Type B pancreatic cell (in vitro differentiated cells): Measurements from ENCODE around the gene HOXA13. TPM values are rescaled to one million over a fixed set of nuclear protein-coding genes. Genes with fewer than 3 reads are reported as not detected.

Experiments used
- DNase-seq: peaks from one replicate; pipeline ENCODE4 v3.0.0; 2021; ENCODE audit warnings: mixed read lengths; ENCODE audit not compliant: unreplicated experiment; ENCODE audit errors: extremely low spot score
- H3K27ac Mint-ChIP-seq: 2 replicates; pipeline ENCODE4 v1.8.0; 2021; ENCODE audit warnings: mild to moderate bottlenecking, mixed read lengths
- H3K27me3 Mint-ChIP-seq: 2 replicates; pipeline ENCODE4 v1.8.0; 2021; ENCODE audit warnings: mixed read lengths
- H3K36me3 Mint-ChIP-seq: 2 replicates; pipeline ENCODE4 v1.8.0; 2021; ENCODE audit warnings: mixed read lengths
- H3K4me1 Mint-ChIP-seq: one replicate; pipeline ENCODE4 v1.8.0; 2021; ENCODE audit warnings: mixed read lengths; ENCODE audit not compliant: unreplicated experiment
- H3K4me3 Mint-ChIP-seq: 2 replicates; pipeline ENCODE4 v1.8.0; 2021; ENCODE audit warnings: mild to moderate bottlenecking, mixed read lengths
- H3K9me3 Mint-ChIP-seq: 2 replicates; pipeline ENCODE4 v1.8.0; 2021; ENCODE audit warnings: mixed read lengths
- total RNA-seq: library from RNA; stranded (reverse); gene quantifications from 2 replicates; pipeline ENCODE4 v1.2.1, GENCODE V29; 2021; ENCODE audit warnings: low replicate concordance
- TF ChIP-seq, protein P1 (sequence below): fragments of 200-600 bp; sonication (generic); conservative IDR thresholded peaks from 2 replicates; pipeline ENCODE4 v1.5.0; 2021; ENCODE audit warnings: antibody characterized with exemption, mild to moderate bottlenecking

The HOXA13 gene
- total RNA-seq, 1 donor from 2014 or later, result 0.75 TPM

DNA sequence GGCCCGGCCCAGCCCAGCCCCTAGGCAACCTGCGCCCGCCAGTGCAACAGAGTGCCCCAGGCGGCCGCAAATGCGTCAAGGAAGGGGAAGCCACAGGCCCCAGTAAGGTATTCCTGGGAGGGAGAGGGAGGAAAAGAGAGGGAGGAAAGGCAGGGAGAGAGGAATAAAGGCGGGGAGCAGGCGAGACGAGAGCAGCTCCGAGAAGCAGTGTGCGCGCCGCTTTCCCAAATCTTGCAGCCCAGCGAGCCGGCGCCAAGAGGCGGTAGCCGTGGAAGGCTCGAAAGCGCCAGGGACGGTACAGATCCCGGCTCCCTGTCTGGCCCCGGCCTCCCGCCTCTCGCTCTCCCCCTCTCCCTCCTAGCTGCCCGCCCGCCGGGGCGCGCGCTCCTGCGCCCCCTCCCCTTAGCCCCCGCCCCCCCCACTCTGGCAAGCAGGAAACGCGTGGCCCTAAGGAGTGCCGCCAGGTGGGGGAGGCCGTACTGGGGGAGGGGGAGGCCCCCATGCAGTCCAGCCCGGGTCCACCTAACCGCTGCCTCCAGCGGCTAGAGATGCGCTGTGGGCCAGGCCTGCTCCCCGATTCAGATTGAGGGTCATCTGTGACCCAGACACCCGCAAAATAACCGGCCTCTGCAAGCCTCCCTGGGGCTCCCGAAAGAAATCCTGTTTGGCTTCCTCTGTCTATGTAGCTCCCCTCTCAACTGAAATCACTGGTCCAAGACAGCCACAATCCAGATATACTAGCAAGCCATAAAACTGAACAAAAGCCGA lies 30.0 kb downstream of the HOXA13 start:
- Mint-ChIP-seq H3K36me3 (no peaks in the 10 kb centered on the region), H3K4me3 (peak overlapping the region; percentile 77), H3K9me3 (no peaks in the 10 kb centered on the region), H3K27ac (no peak overlapping the region), H3K4me1 (peaks cover 19% of the 10 kb centered on the region), H3K27me3 (peaks cover 81% of the 10 kb centered on the region)
- TF ChIP-seq, protein P1, sequence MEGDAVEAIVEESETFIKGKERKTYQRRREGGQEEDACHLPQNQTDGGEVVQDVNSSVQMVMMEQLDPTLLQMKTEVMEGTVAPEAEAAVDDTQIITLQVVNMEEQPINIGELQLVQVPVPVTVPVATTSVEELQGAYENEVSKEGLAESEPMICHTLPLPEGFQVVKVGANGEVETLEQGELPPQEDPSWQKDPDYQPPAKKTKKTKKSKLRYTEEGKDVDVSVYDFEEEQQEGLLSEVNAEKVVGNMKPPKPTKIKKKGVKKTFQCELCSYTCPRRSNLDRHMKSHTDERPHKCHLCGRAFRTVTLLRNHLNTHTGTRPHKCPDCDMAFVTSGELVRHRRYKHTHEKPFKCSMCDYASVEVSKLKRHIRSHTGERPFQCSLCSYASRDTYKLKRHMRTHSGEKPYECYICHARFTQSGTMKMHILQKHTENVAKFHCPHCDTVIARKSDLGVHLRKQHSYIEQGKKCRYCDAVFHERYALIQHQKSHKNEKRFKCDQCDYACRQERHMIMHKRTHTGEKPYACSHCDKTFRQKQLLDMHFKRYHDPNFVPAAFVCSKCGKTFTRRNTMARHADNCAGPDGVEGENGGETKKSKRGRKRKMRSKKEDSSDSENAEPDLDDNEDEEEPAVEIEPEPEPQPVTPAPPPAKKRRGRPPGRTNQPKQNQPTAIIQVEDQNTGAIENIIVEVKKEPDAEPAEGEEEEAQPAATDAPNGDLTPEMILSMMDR, result no peak
- DNase-seq, result no peak

DNA sequence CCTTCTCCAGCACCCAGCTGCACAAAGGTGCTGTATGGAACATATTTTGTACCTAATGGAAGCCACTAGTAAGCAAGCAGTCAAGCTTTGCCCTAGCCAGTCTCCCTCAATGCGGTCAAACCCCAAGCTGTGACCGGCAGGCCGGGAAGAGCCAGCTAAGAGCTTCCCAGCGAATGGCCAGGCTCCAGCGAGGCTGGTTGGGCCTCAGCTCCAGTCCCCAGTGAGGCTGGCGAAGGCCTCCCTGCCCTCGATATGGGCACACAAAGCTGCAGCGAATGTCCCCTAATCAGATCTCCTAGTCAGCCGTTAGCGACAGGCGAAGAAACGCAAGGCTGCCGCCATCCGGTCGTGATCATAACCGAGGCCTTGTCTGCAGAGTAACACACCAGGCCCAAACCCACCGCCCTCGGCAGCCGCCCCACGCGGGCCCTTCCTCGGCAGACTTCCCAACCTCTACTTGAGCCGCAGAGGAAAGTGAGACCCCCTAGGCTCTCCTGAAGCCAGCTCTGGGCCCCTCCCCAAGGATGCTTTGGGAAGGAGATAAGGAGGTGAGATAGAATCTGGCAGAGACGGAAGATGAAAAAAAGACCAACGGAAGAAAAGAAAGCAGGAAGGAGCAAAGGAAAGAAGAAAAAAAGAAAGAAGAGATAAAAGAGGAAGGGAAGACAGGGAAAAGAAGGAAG lies 31.5 kb downstream of the HOXA13 start:
- no peaks in the 10 kb centered on the region for H3K9me3 Mint-ChIP-seq
- TF ChIP-seq, protein P1, result no peak
- H3K4me3 Mint-ChIP-seq, result peak overlapping the region; percentile 69
- H3K27ac Mint-ChIP-seq, result peak overlapping the region; percentile 32
- peaks cover 87% of the 10 kb centered on the region for H3K27me3 Mint-ChIP-seq
- H3K36me3 Mint-ChIP-seq, result no peaks in the 10 kb centered on the region
- H3K4me1 Mint-ChIP-seq, result peaks cover 25% of the 10 kb centered on the region
- no peak for DNase-seq

DNA sequence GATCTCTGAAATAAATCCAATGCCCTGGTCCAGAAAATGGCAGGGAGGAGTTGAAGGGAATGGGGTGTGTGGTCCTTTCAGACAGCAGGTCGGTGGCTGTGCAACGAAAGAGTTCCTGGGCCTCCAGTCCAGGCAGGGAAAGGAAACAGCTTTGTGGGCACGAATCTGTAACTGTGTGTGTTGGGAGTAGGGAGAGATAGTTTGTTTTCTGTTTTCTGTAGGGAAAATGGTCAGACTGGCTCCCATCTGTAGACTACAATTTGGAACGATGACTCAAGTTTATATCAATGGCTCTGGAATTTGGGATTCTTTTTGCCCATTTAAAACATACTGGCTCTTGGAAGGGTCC lies 32.0 kb downstream of the HOXA13 start:
- peaks cover 25% of the 10 kb centered on the region for H3K4me1 Mint-ChIP-seq
- peak overlapping the region; percentile 32 for H3K27ac Mint-ChIP-seq
- TF ChIP-seq, protein P1, result no peak

DNA sequence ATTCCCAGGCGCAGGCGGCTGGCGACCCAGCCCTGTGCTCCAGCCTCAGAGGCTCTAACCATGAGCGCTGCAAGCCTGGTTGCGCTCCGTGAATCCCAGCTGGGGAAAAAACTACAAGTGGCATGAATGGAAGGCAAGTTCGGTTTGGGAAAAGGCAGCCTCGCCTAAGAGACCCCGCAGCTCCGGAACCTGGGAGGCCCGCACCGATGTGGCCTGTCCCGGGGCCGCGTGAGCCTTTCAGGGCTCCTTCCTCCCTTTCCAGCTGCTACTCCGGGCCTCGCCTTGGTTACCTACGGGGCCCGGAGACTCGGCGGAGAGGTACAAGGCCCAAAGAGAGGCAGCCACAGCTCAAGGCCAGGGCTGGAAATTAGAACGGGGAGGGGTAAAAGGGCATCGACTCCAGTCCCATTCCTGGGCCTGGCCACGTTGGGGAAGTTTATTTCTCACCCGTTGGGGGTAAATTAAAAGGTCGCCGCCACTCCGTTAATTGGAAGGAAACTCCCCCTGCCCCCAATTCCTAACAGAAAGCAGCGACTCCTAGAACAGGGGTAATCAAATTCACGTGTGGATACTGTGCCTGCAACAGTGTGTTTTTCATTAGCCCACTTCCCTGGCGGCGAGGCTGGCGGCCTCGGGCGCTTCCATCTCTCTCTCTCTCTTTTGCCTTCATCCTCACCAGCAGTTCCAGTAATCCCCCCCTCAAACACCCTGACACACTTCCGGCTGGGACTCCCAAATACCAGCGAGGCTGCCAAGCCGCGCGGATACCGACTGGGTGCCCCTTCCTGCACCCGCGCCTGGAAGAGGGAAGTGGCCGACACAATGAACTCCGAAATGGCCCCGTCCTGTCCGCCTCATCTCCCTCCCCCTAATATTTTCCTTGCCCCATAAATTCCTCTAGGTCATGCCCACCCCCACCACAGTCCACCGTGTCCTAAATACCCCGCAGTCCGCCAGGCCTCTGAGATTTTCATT lies 33.1 kb downstream of the HOXA13 start:
- no peak for DNase-seq
- Mint-ChIP-seq H3K4me3 (peak overlapping the region; percentile 74), H3K27me3 (peaks cover 91% of the 10 kb centered on the region), H3K36me3 (no peaks in the 10 kb centered on the region), H3K27ac (no peak overlapping the region), H3K9me3 (no peaks in the 10 kb centered on the region), H3K4me1 (peaks cover 19% of the 10 kb centered on the region)
- TF ChIP-seq, protein P1, result no peak

More for the DNA sequence above, 32.0 kb downstream of the HOXA13 start:
- no peak for DNase-seq
- Mint-ChIP-seq H3K9me3 (no peaks in the 10 kb centered on the region), H3K36me3 (no peaks in the 10 kb centered on the region), H3K27me3 (peaks cover 89% of the 10 kb centered on the region), H3K4me3 (peak overlapping the region; percentile 69)

DNA sequence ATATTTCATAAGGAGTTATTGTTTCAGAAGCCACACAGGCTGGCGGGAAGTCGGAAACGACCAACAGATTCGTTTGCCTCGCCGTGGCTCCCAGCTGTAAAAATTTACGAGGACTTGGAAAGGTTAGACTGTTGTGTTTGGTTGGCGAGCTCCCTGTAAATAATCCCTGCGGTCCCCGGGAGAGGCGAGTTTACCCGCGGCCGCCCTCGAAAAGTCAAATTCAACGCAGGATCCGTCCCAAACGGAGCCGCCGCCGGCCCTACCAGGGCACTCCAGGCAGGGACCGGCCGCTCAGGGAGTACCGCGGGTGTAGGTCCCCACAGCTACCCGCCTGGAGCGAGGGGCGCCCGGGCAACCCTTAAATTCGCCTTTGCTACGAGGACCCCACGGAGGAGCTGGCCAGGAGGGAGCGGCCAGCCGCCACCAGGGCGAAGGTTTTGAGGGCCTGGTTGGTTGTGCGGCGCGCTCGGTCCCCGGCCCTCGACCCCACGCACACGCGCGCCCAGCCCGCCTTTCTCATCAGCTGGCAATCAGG lies 33.8 kb downstream of the HOXA13 start:
- Mint-ChIP-seq H3K27ac (no peak overlapping the region), H3K27me3 (peaks cover 88% of the 10 kb centered on the region), H3K4me3 (peak overlapping the region; percentile 76), H3K4me1 (peaks cover 15% of the 10 kb centered on the region), H3K9me3 (no peaks in the 10 kb centered on the region), H3K36me3 (no peaks in the 10 kb centered on the region)
- DNase-seq, result no peak
- TF ChIP-seq, protein P1, result no peak
